Hematopoietic multipotent progenitor cell (in vitro differentiated cells): ENCODE measurements around the gene GFER. TPM values are rescaled to one million over a fixed set of nuclear protein-coding genes. Genes with fewer than 3 reads are reported as not detected.
"Not testable (repeated sequence)": the region's sequence is repeated elsewhere in the genome, so short reads cannot be mapped to it uniquely, and the experiment has no call there.

ENCODE experiments used
- DNase-seq, 3 donors: peaks; one replicate each; pipeline ENCODE4 v3.0.0-alpha.2; 2011 to 2015; ENCODE audit warnings: low read depth in 2 of 3, low spot score in 2 of 3
- total RNA-seq: library from RNA; depleted of rRNA; stranded (reverse); fragments of >200 nt; gene quantifications from one replicate; pipeline ENCODE4 v1.2.3, GENCODE V29; 2012

GFER gene
- total RNA-seq = 14.5 TPM

DNA sequence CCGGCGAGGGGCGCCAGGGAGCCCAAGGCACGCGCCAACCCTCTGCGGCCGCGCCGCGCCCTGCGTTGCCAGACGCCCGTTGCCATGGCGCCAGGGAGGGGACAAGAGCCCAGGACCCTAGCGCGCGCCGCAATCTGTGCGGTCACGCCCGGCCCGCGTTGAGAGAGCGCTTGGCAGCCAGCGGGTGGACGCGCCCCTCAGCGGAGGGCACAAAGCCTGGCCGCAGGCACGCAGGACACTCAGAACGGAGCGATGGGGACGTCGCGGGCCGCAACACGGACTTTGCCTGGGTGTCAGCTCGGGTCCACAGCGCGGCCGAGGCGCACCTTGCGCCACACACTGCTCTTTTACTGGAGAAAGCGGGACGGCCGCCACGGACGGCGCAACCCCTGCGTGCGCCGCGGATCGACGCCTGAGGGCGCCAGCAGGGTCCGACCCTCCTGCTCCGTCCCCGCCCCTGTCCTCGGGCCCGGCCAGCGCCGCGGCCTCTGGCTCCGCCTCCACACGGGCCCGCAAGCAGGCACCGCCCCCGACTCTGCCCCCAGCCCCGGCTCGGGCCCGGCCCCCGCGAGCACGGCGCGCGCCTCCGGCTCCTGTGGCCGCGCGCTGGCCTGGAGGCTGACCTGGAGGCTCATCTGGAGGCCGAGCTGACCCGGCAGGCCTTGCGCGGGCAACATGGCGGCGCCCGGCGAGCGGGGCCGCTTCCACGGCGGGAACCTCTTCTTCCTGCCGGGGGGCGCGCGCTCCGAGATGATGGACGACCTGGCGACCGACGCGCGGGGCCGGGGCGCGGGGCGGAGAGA lies at the start of gene GFER:
Gene GFER, plus strand, starts transcription at position 650 of the 803 bp plus-strand sequence. Its CDS starts 26 bp downstream, at position 676.
- DNase-seq = peak in 2 of 3 donors; percentile 73 to 80

GRCh38 chr16:1936945-1937479 lies 47.0 kb upstream of the GFER start:
- DNase-seq = no peak

DNA sequence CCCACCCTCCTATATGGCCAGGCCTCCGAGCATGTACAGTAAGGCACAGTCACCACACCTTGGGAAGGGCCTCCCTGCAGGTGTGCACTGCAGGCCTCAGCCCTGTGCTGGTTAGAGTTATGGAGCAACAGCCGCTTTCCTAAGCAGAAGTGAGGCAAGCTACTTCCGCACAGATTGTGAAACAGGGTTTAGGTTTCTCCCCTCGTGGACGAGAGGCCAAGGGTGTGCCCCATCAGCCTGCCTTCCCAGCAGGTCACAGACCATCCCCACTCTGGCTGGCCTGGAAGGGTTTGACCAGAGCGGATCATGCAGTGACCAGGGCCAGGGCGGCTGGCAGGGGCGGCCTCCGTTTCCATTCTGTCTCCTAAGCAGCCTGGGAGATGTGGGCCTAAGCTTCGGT lies 45.7 kb upstream of the GFER start:
- no peak for DNase-seq

DNA sequence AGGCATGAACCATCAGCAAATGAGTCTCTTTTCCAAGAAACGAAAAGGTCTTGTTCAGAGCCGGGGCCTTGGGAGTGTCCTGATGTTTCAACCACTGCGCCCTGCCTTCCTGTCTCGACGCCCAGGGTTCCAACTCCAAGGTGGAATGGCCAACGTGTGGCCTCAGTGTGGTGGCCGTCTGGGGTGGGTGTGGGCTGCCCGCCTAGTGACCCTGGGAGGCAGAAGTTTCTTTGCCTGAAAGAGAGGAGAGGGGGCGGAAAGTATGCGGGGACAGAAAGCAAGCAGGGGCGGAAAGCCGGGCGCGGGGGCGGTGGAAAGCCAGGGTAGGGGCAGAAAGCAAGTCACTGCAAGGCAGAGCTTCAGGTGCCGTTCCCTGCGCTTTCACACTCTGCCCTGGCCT lies 45.1 kb upstream of the GFER start:
- DNase-seq = no peak

DNA sequence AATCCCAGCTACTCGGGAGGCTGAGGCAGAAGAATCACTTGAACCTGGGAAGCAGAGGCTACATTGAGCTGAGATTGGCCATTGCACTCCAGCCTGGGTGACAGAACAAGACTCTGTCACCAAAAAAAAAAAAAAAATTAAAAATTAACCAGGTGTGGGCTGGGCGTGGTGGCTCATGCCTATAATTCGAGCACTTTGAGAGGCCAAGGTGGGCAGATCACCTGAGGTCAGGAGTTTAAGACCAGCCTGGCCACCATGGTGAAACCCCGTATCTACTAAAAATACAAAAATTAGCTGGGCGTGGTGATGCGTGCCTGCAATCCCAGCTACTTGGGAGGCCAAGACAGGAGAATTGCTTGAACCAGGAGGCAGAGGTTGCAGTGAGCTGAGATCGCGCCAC lies 44.2 kb upstream of the GFER start:
- DNase-seq = not testable (repeated sequence)

DNA sequence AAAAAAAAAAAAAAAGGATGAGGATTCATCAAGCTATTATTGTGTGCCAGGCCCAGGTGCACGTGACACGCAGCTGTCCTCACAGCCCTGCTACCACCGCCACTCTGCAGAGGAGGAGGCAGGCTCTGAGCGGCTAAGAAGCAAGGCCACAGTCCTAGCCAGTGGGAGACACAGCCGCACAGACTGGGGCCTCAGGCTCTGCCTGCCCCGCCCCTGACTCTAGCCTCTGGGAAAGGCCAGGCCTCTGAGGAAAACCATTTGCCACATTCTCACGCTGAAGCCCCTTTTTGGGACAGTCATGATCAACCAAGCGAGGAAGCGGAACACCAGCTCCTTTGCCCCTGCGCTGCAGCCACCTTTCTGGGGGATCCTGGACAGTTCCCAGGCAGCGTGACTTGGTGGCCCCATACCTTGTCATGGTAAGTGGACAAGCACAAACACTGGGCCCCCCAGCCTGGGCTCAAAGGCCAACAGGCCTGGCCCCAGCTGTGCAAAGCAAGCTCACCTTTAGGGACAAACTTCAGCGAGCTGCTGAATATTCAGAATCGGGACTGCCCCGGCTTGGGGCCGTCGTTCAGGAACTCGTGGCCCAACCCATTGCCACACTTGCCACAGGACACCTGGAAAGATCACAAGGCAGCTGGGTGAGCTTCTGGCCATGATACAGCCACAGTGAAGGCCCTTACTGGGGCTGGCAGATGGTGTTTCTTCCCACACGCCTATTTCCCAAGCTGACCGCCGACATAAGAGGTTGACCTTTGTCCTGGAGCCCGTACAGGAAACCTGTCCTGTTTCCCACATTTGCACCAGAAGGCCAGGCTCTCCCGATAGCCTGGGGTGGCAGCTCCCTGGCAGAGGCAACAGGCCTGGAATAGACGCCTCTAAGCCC lies 43.5 kb upstream of the GFER start:
- no peak for DNase-seq

- DNase-seq = no peak
These were observed 42.6 kb upstream of the GFER start for GRCh38 chr16:1941162-1942046.

GRCh38 chr16:1942047-1942809 lies 41.8 kb upstream of the GFER start:
- peak in 2 of 3 donors; percentile 67 to 70 for DNase-seq

DNA sequence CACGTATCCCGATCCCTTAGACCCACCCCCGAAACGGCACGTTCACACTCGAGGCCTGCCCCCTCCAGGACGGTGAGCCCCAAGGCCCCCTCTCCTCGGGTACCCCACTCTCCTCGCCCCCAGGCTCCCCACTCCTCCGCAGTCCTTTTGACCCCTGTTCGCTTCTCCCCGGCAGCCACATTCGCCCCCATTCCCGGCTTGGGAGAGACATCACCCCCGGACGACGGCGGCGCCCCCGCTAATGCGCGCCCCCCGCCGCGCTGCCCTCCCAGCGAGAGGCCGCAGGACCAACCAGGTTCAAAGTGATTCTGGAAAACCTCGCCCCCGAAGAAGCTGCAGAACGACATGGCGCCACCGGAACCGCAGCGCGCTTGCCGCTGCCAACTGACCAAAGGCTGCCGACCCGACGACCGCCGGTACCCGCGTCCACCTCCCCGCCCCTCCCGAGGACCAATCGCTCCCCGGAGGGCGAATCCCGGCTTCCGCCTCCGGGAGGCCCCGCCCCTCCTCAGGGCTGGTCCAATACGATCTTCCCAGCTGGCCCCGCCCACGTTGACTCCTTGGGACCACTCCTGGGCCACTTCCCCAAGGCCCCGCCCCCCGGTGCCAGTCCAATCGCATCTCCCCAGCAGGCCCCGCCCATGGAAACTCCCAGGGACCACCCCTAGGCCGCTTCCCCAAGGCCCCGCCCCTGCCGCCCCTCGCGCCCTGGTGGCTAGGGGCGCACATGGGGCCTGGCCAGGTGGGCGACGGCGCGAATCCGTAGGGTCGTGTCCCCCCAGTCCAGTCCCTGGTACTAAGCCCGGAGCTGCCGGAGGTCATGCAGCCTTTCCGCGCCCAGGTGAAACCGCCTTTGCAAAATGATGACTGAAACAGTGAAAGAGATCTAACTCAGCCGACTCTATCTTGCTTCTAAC lies 40.9 kb upstream of the GFER start, which contains the start of gene MSRB1:
Gene MSRB1, minus strand, starts transcription at position 390 of the 917 bp plus-strand sequence. Its CDS starts 43 bp downstream, at position 347.
- peak; percentile 88 to 100 (median 99) for DNase-seq

GRCh38 chr16:1944612-1945199 lies 39.3 kb upstream of the GFER start:
- DNase-seq = no peak

- no peak for DNase-seq
These were observed 38.2 kb upstream of the GFER start for GRCh38 chr16:1945559-1946391.

GRCh38 chr16:1946495-1947368 lies 37.3 kb upstream of the GFER start:
- no peak for DNase-seq

GRCh38 chr16:1947369-1947670 lies 36.7 kb upstream of the GFER start:
- DNase-seq = no peak

- no peak for DNase-seq
These were observed 34.5 kb upstream of the GFER start for GRCh38 chr16:1949507-1949906.

DNA sequence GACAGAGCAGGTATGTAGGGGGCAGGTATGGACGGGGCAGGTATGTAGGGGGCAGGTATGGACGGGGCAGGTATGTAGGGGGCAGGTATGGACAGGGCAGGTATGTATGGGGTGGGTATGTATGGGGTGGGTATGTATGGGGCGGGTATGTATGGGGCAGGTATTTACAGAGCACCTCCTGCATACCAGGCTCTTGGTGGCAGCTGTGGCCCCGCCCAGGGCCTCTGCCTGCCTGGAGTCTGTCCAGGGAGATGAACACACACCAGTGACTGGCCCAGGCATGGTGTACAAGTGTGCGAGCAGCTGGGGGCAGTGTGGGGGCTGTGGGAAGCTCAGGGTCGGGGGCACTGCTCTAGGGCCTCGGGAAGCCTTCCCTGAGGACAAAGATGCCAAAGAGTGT lies 33.9 kb upstream of the GFER start:
- DNase-seq = no peak

DNA sequence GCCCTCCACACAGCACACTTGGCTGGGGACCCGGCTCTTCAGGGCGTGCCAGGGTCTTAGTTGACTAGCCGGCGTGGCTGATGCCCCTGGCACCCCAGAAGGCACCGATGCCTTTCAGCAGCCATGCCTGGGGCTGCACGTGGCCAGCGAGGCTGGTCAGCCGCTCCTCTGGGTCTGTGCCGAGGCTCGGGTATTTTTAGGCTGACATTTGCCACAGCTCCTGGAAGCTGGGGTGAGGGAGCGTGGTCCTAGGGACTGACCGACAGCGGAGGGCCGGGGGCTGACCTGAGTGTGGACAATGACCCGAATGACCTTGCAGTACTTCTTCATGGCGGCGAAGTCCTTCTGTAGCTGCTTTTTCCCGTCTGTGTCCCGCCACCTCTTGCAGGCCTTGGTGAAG lies 33.4 kb upstream of the GFER start:
- no peak for DNase-seq
